Adrenal gland (tissue), 5 donors: ENCODE measurements around the gene SPTBN2.

Experiments
- CTCF ChIP-seq, 6 experiments: fragments of 450-650 bp in 4 of 6; fragments of 200-600 bp in 2 of 6; sonication (generic) in 1 of 6; IDR thresholded peaks; 1 replicate in 5 of 6; 2 replicates in 1 of 6; pipeline versions ENCODE4 v1.5.1 to v1.8.0; 2016 to 2021; ENCODE audit warnings: antibody characterized with exemption in 6 of 6, mild to moderate bottlenecking in 2 of 6, moderate library complexity in 1 of 6
- POLR2A ChIP-seq, 2 donors: fragments of 450-650 bp; IDR thresholded peaks; one replicate each; pipeline ENCODE4 v1.6.1; 2017; ENCODE audit warnings: antibody characterized with exemption in 2 of 2, mild to moderate bottlenecking in 2 of 2, moderate library complexity in 1 of 2
- donor health status: DM: no; HTN: no; CAD: no.

- TF ChIP-seq CTCF (IDR thresholded peaks at IDR 0.05) (no peak), POLR2A (IDR thresholded peaks at IDR 0.05) (no peak)
Measured at GRCh38 chr11:66752148-66752547, 23.1 kb upstream of the SPTBN2 start.
